WTC11 (cell line): ENCODE measurements around the gene CRACR2A. TPM values are rescaled to one million over a fixed set of nuclear protein-coding genes. Genes with fewer than 3 reads are reported as not detected.

Experiments
- ATAC-seq: fragments of 200-7000 bp; cut with Tn5 transposase; 2 replicates; pipeline ENCODE4 v1.10.0; 2021; ENCODE audit warnings: mild to moderate bottlenecking, moderate library complexity
- CTCF ChIA-PET: fragments of 300-600 bp; sonication (Branson Sonifier 250); formaldehyde crosslinking; loops from one replicate; lab custom pipeline; 2021; ENCODE audit warnings: antibody characterized with exemption; lab: Charles Lee
- POLR2A ChIA-PET: fragments of 350-600 bp; sonication (Branson Sonifier 250); formaldehyde crosslinking; loops from one replicate; lab custom pipeline; 2021; ENCODE audit warnings: antibody characterized with exemption; lab: Charles Lee
- DNase-seq: peaks from one replicate; pipeline ENCODE4 v3.0.0; 2021; ENCODE audit warnings: low spot score
- H3K27ac Mint-ChIP-seq: 2 replicates; pipeline ENCODE4 v1.8.0; 2021; ENCODE audit warnings: mixed read lengths
- H3K27me3 Mint-ChIP-seq: 2 replicates; pipeline ENCODE4 v1.8.0; 2021; ENCODE audit warnings: low read depth, mild to moderate bottlenecking, moderate library complexity, mixed read lengths
- H3K36me3 Mint-ChIP-seq: 2 replicates; pipeline ENCODE4 v1.8.0; 2021; ENCODE audit warnings: mixed read lengths
- H3K4me1 Mint-ChIP-seq: 2 replicates; pipeline ENCODE4 v1.8.0; 2022; ENCODE audit warnings: mixed read lengths
- H3K4me3 Mint-ChIP-seq: 2 replicates; pipeline ENCODE4 v1.8.0; 2021; ENCODE audit warnings: mild to moderate bottlenecking, moderate library complexity, mixed read lengths
- H3K9me3 Mint-ChIP-seq: 2 replicates; pipeline ENCODE4 v1.8.0; 2021; ENCODE audit warnings: mixed read lengths
- ETV6 ChIP-seq: sonication (generic); formaldehyde crosslinking; IDR thresholded peaks from 2 replicates; pipeline ENCODE4 v1.8.1; 2022; ENCODE audit warnings: mild to moderate bottlenecking, missing genetic modification reagents
- FOXK1 ChIP-seq: sonication (generic); formaldehyde crosslinking; IDR thresholded peaks from 2 replicates; pipeline ENCODE4 v1.8.0; 2022; ENCODE audit warnings: mild to moderate bottlenecking, moderate library complexity, missing genetic modification reagents
- JUN ChIP-seq: sonication (generic); formaldehyde crosslinking; IDR thresholded peaks from 2 replicates; pipeline ENCODE4 v1.8.0; 2023; ENCODE audit warnings: mild to moderate bottlenecking, missing genetic modification reagents
- RELA ChIP-seq: sonication (generic); formaldehyde crosslinking; IDR thresholded peaks from 2 replicates; pipeline ENCODE4 v1.8.1; 2022; ENCODE audit warnings: missing genetic modification reagents, mild to moderate bottlenecking, borderline replicate concordance
- SMAD4 ChIP-seq: sonication (generic); formaldehyde crosslinking; IDR thresholded peaks from 2 replicates; pipeline ENCODE4 v1.8.0; 2022; ENCODE audit warnings: mild to moderate bottlenecking, missing genetic modification reagents
- SP1 ChIP-seq: sonication (generic); formaldehyde crosslinking; conservative IDR thresholded peaks from 2 replicates; pipeline ENCODE4 v1.8.1; 2022; ENCODE audit warnings: missing genetic modification reagents
- TP53 ChIP-seq: sonication (generic); formaldehyde crosslinking; IDR thresholded peaks from 2 replicates; pipeline ENCODE4 v1.8.1; 2023; ENCODE audit warnings: mild to moderate bottlenecking, missing genetic modification reagents
- USF1 ChIP-seq: sonication (generic); formaldehyde crosslinking; IDR thresholded peaks from 2 replicates; pipeline ENCODE4 v1.8.0; 2022; ENCODE audit warnings: mild to moderate bottlenecking, missing genetic modification reagents
- USF2 ChIP-seq: sonication (generic); formaldehyde crosslinking; IDR thresholded peaks from 2 replicates; pipeline ENCODE4 v1.8.1; 2023; ENCODE audit warnings: mild to moderate bottlenecking, missing genetic modification reagents, moderate library complexity
- ZNF121 ChIP-seq: sonication (generic); formaldehyde crosslinking; IDR thresholded peaks from 2 replicates; pipeline ENCODE4 v1.8.0; 2023; ENCODE audit warnings: missing genetic modification reagents
- ZNF138 ChIP-seq: sonication (generic); formaldehyde crosslinking; conservative IDR thresholded peaks from 2 replicates; pipeline ENCODE4 v1.8.1; 2022; ENCODE audit warnings: mild to moderate bottlenecking, moderate library complexity, missing genetic modification reagents
- ZNF219 ChIP-seq: sonication (generic); formaldehyde crosslinking; IDR thresholded peaks from 2 replicates; pipeline ENCODE4 v1.8.0; 2023; ENCODE audit warnings: missing genetic modification reagents, mild to moderate bottlenecking, borderline replicate concordance
- ZNF532 ChIP-seq: fragments of 250-450 bp; sonication (Bioruptor Pico); IDR thresholded peaks from 2 replicates; pipeline ENCODE4 v1.9.0; 2021; ENCODE audit warnings: mild to moderate bottlenecking, borderline replicate concordance
- total RNA-seq: library from RNA; stranded (reverse); gene quantifications from 3 replicates; pipeline ENCODE4 v1.2.3, GENCODE V29; 2021
- TF ChIP-seq, protein P1 (sequence below): sonication (generic); formaldehyde crosslinking; IDR thresholded peaks from 2 replicates; pipeline ENCODE4 v1.8.0; 2022; ENCODE audit warnings: mild to moderate bottlenecking, missing genetic modification reagents
- TF ChIP-seq, protein P2 (sequence below): sonication (generic); formaldehyde crosslinking; IDR thresholded peaks from 2 replicates; pipeline ENCODE4 v1.8.1; 2022; ENCODE audit warnings: low read depth, mild to moderate bottlenecking, moderate library complexity, missing genetic modification reagents, borderline replicate concordance

Gene CRACR2A
- total RNA-seq, 1 experiment from 2014 or later = 2.6 TPM

DNA sequence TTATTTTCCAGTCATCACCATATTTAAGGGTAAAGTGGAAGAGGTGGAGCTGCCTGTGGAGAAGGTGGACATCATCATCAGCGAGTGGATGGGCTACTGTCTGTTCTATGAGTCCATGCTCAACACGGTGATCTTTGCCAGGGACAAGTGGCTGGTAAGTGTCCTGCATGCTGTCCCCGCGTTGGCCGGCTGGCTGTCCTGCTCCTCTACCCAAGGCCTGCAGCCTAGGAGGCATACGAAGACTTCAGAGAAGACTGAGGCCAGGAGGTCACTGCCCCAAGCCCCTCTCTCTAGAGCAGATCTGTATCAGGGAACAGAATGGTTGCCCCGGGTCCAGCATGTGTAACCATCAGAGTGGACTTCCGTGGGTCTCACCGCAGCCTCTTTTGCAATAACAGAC is 184.2 kb downstream of the CRACR2A start:
- H3K36me3 Mint-ChIP-seq = no peaks in the 10 kb centered on the region
- H3K9me3 Mint-ChIP-seq = no peaks in the 10 kb centered on the region
- no peak overlapping the region for H3K27ac Mint-ChIP-seq
- peaks cover 34% of the 10 kb centered on the region for H3K4me1 Mint-ChIP-seq
- ChIA-PET POLR2A (no interaction called here), CTCF (no interaction called here)
- H3K27me3 Mint-ChIP-seq = no peaks in the 10 kb centered on the region
- ATAC-seq = no peak
- TF ChIP-seq ZNF138 (CRISPR knock-in tag) = no peak
- TF ChIP-seq, protein P1, sequence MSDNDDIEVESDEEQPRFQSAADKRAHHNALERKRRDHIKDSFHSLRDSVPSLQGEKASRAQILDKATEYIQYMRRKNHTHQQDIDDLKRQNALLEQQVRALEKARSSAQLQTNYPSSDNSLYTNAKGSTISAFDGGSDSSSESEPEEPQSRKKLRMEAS (CRISPR knock-in tag) = no peak
- TF ChIP-seq SMAD4 (CRISPR knock-in tag) = no peak
- no peak for TF ChIP-seq USF1
- no peak for TF ChIP-seq RELA
- TF ChIP-seq TP53 (CRISPR knock-in tag) = no peak
- TF ChIP-seq USF2 (CRISPR knock-in tag) = no peak
- TF ChIP-seq JUN (CRISPR knock-in tag) = no peak
- no peak for TF ChIP-seq ETV6 (CRISPR knock-in tag)
- TF ChIP-seq ZNF532 (CRISPR knock-in tag) = no peak
- no peak for TF ChIP-seq ZNF219 (CRISPR knock-in tag)
- TF ChIP-seq SP1 (CRISPR knock-in tag) = no peak
- DNase-seq = no peak
- no peak overlapping the region for H3K4me3 Mint-ChIP-seq

GRCh38 chr12:3565985-3566384 is 186.9 kb downstream of the CRACR2A start:
- Mint-ChIP-seq H3K4me3 (no peak overlapping the region), H3K9me3 (peaks cover 11% of the 10 kb centered on the region; the same call in 1 of the 2 replicates), H3K4me1 (peaks cover 33% of the 10 kb centered on the region), H3K27me3 (no peaks in the 10 kb centered on the region), H3K36me3 (no peaks in the 10 kb centered on the region), H3K27ac (no peak overlapping the region)
- ChIA-PET POLR2A (no interaction called here), CTCF (interaction anchor here (1.1 kb wide), 1 partner anchor 9 kb away, joined by 3 read pairs; no protein-coding TSS in a partner anchor)
- TF ChIP-seq FOXK1 (CRISPR knock-in tag) (no peak), ZNF121 (CRISPR knock-in tag) (no peak)
- TF ChIP-seq, protein P2, sequence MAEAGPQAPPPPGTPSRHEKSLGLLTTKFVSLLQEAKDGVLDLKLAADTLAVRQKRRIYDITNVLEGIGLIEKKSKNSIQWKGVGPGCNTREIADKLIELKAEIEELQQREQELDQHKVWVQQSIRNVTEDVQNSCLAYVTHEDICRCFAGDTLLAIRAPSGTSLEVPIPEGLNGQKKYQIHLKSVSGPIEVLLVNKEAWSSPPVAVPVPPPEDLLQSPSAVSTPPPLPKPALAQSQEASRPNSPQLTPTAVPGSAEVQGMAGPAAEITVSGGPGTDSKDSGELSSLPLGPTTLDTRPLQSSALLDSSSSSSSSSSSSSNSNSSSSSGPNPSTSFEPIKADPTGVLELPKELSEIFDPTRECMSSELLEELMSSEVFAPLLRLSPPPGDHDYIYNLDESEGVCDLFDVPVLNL (CRISPR knock-in tag) = no peak
- ATAC-seq = no peak
- DNase-seq = no peak

Other genes with a start within 250 kb of the CRACR2A start
- 8.0 to 11.0 TPM (median 9.5 TPM) in 3 replicates for gene PARP11, start 120.3 kb upstream of the CRACR2A start, total RNA-seq